KMS-11 (cell line): Measurements from ENCODE around the gene THAP7.

ENCODE experiments used
- H2AFZ ChIP-seq: fragments of 200-600 bp; sonication (generic); 2 replicates; pipeline ENCODE4 v1.6.1; 2016; ENCODE audit warnings: antibody characterized with exemption, mixed run types, low read depth
- H3K27ac ChIP-seq: fragments of 200-600 bp; sonication (generic); 2 replicates; pipeline ENCODE4 v1.6.1; 2016; ENCODE audit warnings: mild to moderate bottlenecking, mixed run types
- H3K27me3 ChIP-seq: fragments of 200-600 bp; sonication (generic); 2 replicates; pipeline ENCODE4 v1.6.1; 2017; ENCODE audit warnings: mild to moderate bottlenecking, low read depth, mixed run types, moderate library complexity; ENCODE audit not compliant: insufficient read depth
- H3K36me3 ChIP-seq: fragments of 200-600 bp; sonication (generic); 2 replicates; pipeline ENCODE4 v1.6.1; 2017; ENCODE audit warnings: mild to moderate bottlenecking, mixed run types; ENCODE audit not compliant: insufficient read depth
- H3K4me1 ChIP-seq: fragments of 200-600 bp; sonication (generic); 2 replicates; pipeline ENCODE4 v1.6.1; 2016; ENCODE audit warnings: mild to moderate bottlenecking, low read depth, mixed run types; ENCODE audit not compliant: poor library complexity, severe bottlenecking
- H3K4me2 ChIP-seq: fragments of 200-600 bp; sonication (generic); 2 replicates; pipeline ENCODE4 v1.7.0; 2016; ENCODE audit warnings: mild to moderate bottlenecking, mixed run types
- H3K4me3 ChIP-seq: fragments of 200-600 bp; sonication (generic); IDR thresholded peaks from 2 replicates; pipeline ENCODE4 v1.6.1; 2017; ENCODE audit warnings: low read depth, low read length, mixed read lengths; ENCODE audit not compliant: insufficient read depth
- H3K79me2 ChIP-seq: fragments of 200-600 bp; sonication (generic); 2 replicates; pipeline ENCODE4 v1.6.1; 2016; ENCODE audit warnings: low read depth, mixed run types; ENCODE audit not compliant: insufficient read depth
- H3K9ac ChIP-seq: fragments of 200-600 bp; sonication (generic); 2 replicates; pipeline ENCODE4 v1.6.1; 2016; ENCODE audit warnings: mild to moderate bottlenecking, mixed run types
- H4K20me1 ChIP-seq: fragments of 200-600 bp; sonication (generic); 2 replicates; pipeline ENCODE4 v1.6.1; 2016; ENCODE audit warnings: mild to moderate bottlenecking, mixed run types; ENCODE audit not compliant: insufficient read depth
- CTCF ChIP-seq: fragments of 200-600 bp; sonication (generic); conservative IDR thresholded peaks from 2 replicates; pipeline ENCODE4 v1.6.1; 2017; ENCODE audit warnings: low read depth, mild to moderate bottlenecking, antibody characterized with exemption, low read length, moderate library complexity, mixed read lengths

Gene THAP7

GRCh38 chr22:20985720-20986119 is 16.2 kb downstream of the THAP7 start:
- Histone ChIP-seq H3K9ac (no peak overlapping the region), H3K79me2 (no peaks in the 10 kb centered on the region), H3K4me3 (no peak overlapping the region), H3K36me3 (no peaks in the 10 kb centered on the region), H2AFZ (no peak overlapping the region), H4K20me1 (no peaks in the 10 kb centered on the region), H3K27me3 (no peaks in the 10 kb centered on the region), H3K4me2 (no peak overlapping the region), H3K4me1 (peaks cover 17% of the 10 kb centered on the region), H3K27ac (no peak overlapping the region)
- TF ChIP-seq CTCF: no peak

- Histone ChIP-seq H3K4me2 (peak overlapping the region; percentile 96), H3K79me2 (no peaks in the 10 kb centered on the region), H2AFZ (peak overlapping the region; percentile 90; the same call in 1 of the 2 replicates), H3K9ac (peak overlapping the region; percentile 73; the same call in 1 of the 2 replicates), H3K4me3 (no peak overlapping the region), H4K20me1 (no peaks in the 10 kb centered on the region), H3K4me1 (peaks cover 18% of the 10 kb centered on the region), H3K36me3 (no peaks in the 10 kb centered on the region), H3K27me3 (no peaks in the 10 kb centered on the region), H3K27ac (no peak overlapping the region)
- TF ChIP-seq CTCF: no peak
Measured at GRCh38 chr22:20983081-20983771, 18.7 kb downstream of the THAP7 start.

- no peaks in the 10 kb centered on the region for H3K36me3 ChIP-seq
- no peak overlapping the region for H3K4me3 ChIP-seq
- H2AFZ ChIP-seq: peak overlapping the region; percentile 90
- peak overlapping the region; percentile 73 for H3K9ac ChIP-seq
- H3K4me1 ChIP-seq: peaks cover 18% of the 10 kb centered on the region
- H3K27me3 ChIP-seq: peaks cover 4% of the 10 kb centered on the region; the same call in 1 of the 2 replicates
- H4K20me1 ChIP-seq: no peaks in the 10 kb centered on the region
- no peaks in the 10 kb centered on the region for H3K79me2 ChIP-seq
- TF ChIP-seq CTCF: no peak
- H3K4me2 ChIP-seq: peak overlapping the region; percentile 96
- H3K27ac ChIP-seq: 0 out of 2 replicates have a peak overlapping the region, but pooled peaks have one; percentile 66
Measured at GRCh38 chr22:20982563-20982882, 19.4 kb downstream of the THAP7 start.

GRCh38 chr22:20981787-20982562 is 19.9 kb downstream of the THAP7 start, which contains the start of gene LZTR1:
Gene LZTR1, plus strand, starts transcription at chr22:20982297. Its CDS starts 75 bp downstream, at chr22:20982372.
- peak within 1 kb of the TSS; percentile 73 for H3K9ac ChIP-seq
- peak within 1 kb of the TSS; percentile 90 for H2AFZ ChIP-seq
- H4K20me1 ChIP-seq: no peaks in the 10 kb centered on the region
- TF ChIP-seq CTCF: 0 out of 2 replicates have a peak, but pooled peaks have one; percentile 48
- H3K79me2 ChIP-seq: no peaks in the 10 kb centered on the region
- peaks cover 18% of the 10 kb centered on the region for H3K4me1 ChIP-seq
- peak within 1 kb of the TSS; percentile 96 for H3K4me2 ChIP-seq
- peak within 1 kb of the TSS; percentile 66 for H3K27ac ChIP-seq
- H3K27me3 ChIP-seq: peaks cover 9% of the 10 kb centered on the region; the same call in 1 of the 2 replicates
- no peaks in the 10 kb centered on the region for H3K36me3 ChIP-seq
- no peak within 1 kb of the TSS for H3K4me3 ChIP-seq
